Keratinocyte (primary cell): ENCODE results near the gene MPC1.

ENCODE experiments used
- CTCF ChIP-seq, 3 experiments: IDR thresholded peaks in 1 of 3; conservative IDR thresholded peaks in 1 of 3; optimal IDR thresholded peaks in 1 of 3; 2 replicates in 2 of 3; 3 replicates in 1 of 3; pipeline versions ENCODE3 to v1.5.1; 2011; ENCODE audit warnings: low read length in 3 of 3, mild to moderate bottlenecking in 3 of 3, moderate library complexity in 2 of 3, control low read depth in 1 of 3, inconsistent platforms in 1 of 3; ENCODE audit not compliant: insufficient read depth in 2 of 3; ENCODE audit errors: extremely low read depth in 1 of 3
- EZH2 ChIP-seq: IDR thresholded peaks from one replicate; pipeline ENCODE4 v1.6.1; 2012; ENCODE audit warnings: inconsistent platforms, mild to moderate bottlenecking, low read length, moderate library complexity

GRCh38 chr6:166343150-166343487 lies 39.6 kb downstream of the MPC1 start:
- no peak for TF ChIP-seq CTCF (optimal IDR thresholded peaks at IDR 0.05 in 1 of 3, IDR thresholded peaks at IDR 0.05 in 1 of 3, conservative IDR thresholded peaks at IDR 0.05 in 1 of 3; ENCODE audit: extremely low read depth in 1 of 3, insufficient read depth in 2 of 3, low read length in 3 of 3)
- TF ChIP-seq EZH2: no peak
